PFSK-1 (cell line): Measurements from ENCODE around the gene C9orf50.

Experiments used
- FOXP2 ChIP-seq: optimal IDR thresholded peaks from 2 replicates; pipeline ENCODE3; 2011; ENCODE audit warnings: borderline replicate concordance, control low read depth, inconsistent platforms; ENCODE audit not compliant: insufficient read depth; ENCODE audit errors: extremely low read length, extremely low read depth
- TAF1 ChIP-seq: IDR thresholded peaks from 2 replicates; pipeline ENCODE4 v1.6.1; 2012; ENCODE audit warnings: low read length, control low read depth, borderline replicate concordance; ENCODE audit not compliant: insufficient read depth
- TF ChIP-seq, protein P1 (sequence below), 2 experiments: IDR thresholded peaks; 2 replicates each; pipeline versions ENCODE4 v1.6.1 to v1.8.0; 2011 to 2012; ENCODE audit warnings: low read depth in 2 of 2, low read length in 2 of 2, control low read depth in 1 of 2, inconsistent platforms in 1 of 2, mild to moderate bottlenecking in 1 of 2, moderate library complexity in 1 of 2; ENCODE audit not compliant: insufficient read depth in 1 of 2

DNA sequence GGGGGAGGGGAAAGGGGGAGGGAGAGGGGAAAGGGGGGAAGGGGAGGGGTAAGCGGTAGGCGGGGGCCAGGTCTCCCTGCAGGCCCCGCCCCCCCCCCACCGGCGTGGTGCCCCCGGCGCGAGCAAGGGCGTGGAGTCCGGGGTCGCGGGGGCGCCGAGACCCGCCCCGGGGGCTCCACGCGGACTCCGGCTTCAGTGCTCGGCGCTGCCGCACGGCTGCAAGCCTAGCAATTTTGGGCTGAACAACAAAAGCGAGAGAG lies 10.8 kb downstream of the C9orf50 start:
- TF ChIP-seq, protein P1, sequence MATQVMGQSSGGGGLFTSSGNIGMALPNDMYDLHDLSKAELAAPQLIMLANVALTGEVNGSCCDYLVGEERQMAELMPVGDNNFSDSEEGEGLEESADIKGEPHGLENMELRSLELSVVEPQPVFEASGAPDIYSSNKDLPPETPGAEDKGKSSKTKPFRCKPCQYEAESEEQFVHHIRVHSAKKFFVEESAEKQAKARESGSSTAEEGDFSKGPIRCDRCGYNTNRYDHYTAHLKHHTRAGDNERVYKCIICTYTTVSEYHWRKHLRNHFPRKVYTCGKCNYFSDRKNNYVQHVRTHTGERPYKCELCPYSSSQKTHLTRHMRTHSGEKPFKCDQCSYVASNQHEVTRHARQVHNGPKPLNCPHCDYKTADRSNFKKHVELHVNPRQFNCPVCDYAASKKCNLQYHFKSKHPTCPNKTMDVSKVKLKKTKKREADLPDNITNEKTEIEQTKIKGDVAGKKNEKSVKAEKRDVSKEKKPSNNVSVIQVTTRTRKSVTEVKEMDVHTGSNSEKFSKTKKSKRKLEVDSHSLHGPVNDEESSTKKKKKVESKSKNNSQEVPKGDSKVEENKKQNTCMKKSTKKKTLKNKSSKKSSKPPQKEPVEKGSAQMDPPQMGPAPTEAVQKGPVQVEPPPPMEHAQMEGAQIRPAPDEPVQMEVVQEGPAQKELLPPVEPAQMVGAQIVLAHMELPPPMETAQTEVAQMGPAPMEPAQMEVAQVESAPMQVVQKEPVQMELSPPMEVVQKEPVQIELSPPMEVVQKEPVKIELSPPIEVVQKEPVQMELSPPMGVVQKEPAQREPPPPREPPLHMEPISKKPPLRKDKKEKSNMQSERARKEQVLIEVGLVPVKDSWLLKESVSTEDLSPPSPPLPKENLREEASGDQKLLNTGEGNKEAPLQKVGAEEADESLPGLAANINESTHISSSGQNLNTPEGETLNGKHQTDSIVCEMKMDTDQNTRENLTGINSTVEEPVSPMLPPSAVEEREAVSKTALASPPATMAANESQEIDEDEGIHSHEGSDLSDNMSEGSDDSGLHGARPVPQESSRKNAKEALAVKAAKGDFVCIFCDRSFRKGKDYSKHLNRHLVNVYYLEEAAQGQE (IDR thresholded peaks at IDR 0.05; ENCODE audit: insufficient read depth in 1 of 2, low read depth in 2 of 2, low read length in 2 of 2): no peak
- no peak for TF ChIP-seq TAF1
- TF ChIP-seq FOXP2: no peak
